H9 (cell line): ENCODE results near the gene COG4. TPM values are rescaled to one million over a fixed set of nuclear protein-coding genes. Genes with fewer than 3 reads are reported as not detected.

ENCODE experiments used
- DNase-seq: peaks from one replicate; pipeline ENCODE4 v3.0.0-alpha.2; 2017
- H2AFZ ChIP-seq: one replicate; pipeline ENCODE4 v1.6.1; 2013; ENCODE audit warnings: mild to moderate bottlenecking, low read length, control low read depth, moderate library complexity
- H2AK5ac ChIP-seq: 2 replicates; pipeline ENCODE4 v1.6.1; 2013; ENCODE audit warnings: low read length, control low read depth, mixed read lengths; ENCODE audit not compliant: insufficient read length
- H2BK120ac ChIP-seq: one replicate; pipeline ENCODE4 v1.6.1; 2013; ENCODE audit warnings: low read depth, mild to moderate bottlenecking, low read length, control low read depth, inconsistent platforms; ENCODE audit not compliant: poor library complexity, severe bottlenecking
- H2BK12ac ChIP-seq: 2 replicates; pipeline ENCODE4 v1.6.1; 2013; ENCODE audit warnings: low read length, control low read depth, mixed read lengths, low read depth; ENCODE audit not compliant: insufficient read length
- H2BK15ac ChIP-seq: 2 replicates; pipeline ENCODE4 v1.6.1; 2013; ENCODE audit warnings: low read depth, low read length, control low read depth
- H2BK20ac ChIP-seq: one replicate; pipeline ENCODE4 v1.6.1; 2013; ENCODE audit warnings: low read depth, mild to moderate bottlenecking, low read length, control low read depth, inconsistent platforms; ENCODE audit not compliant: poor library complexity, severe bottlenecking
- H2BK5ac ChIP-seq: 2 replicates; pipeline ENCODE4 v1.6.1; 2013; ENCODE audit warnings: low read length, control low read depth, mixed read lengths; ENCODE audit not compliant: insufficient read length
- H3K14ac ChIP-seq: 2 replicates; pipeline ENCODE4 v1.6.1; 2013; ENCODE audit warnings: low read length, control low read depth; ENCODE audit not compliant: insufficient read depth
- H3K18ac ChIP-seq: 2 replicates; pipeline ENCODE4 v1.6.1; 2013; ENCODE audit warnings: low read depth, mild to moderate bottlenecking, mixed read lengths, low read length, control low read depth; ENCODE audit not compliant: insufficient read length
- H3K23ac ChIP-seq: 2 replicates; pipeline ENCODE4 v1.6.1; 2013; ENCODE audit warnings: low read length, control low read depth, mixed read lengths, low read depth; ENCODE audit not compliant: insufficient read length
- H3K23me2 ChIP-seq: 2 replicates; pipeline ENCODE4 v1.6.1; 2013; ENCODE audit warnings: low read depth, mild to moderate bottlenecking, mixed read lengths, low read length, control low read depth; ENCODE audit not compliant: insufficient read length, poor library complexity, severe bottlenecking
- H3K27ac ChIP-seq: 2 replicates; pipeline ENCODE4 v1.5.1; 2013; ENCODE audit warnings: low read length, control low read depth, mixed read lengths, low read depth; ENCODE audit not compliant: insufficient read length
- H3K27me3 ChIP-seq: 2 replicates; pipeline ENCODE4 v1.6.1; 2013; ENCODE audit warnings: low read length, control low read depth, inconsistent platforms; ENCODE audit not compliant: insufficient read depth
- H3K4ac ChIP-seq: 2 replicates; pipeline ENCODE4 v1.6.1; 2013; ENCODE audit warnings: low read depth, mild to moderate bottlenecking, control low read depth, inconsistent platforms, low read length, moderate library complexity
- H3K4me1 ChIP-seq: 2 replicates; pipeline ENCODE4 v1.6.1; 2013; ENCODE audit warnings: low read length, control low read depth, inconsistent platforms; ENCODE audit not compliant: insufficient read depth
- H3K4me2 ChIP-seq: 2 replicates; pipeline ENCODE4 v1.6.1; 2013; ENCODE audit warnings: low read length, control low read depth, mixed read lengths; ENCODE audit not compliant: insufficient read length, insufficient read depth
- H3K56ac ChIP-seq: 2 replicates; pipeline ENCODE4 v1.6.1; 2013; ENCODE audit warnings: low read depth, mild to moderate bottlenecking, mixed read lengths, low read length, control low read depth; ENCODE audit not compliant: insufficient read length
- H3K79me1 ChIP-seq: 2 replicates; pipeline ENCODE4 v1.6.1; 2013; ENCODE audit warnings: low read depth, mild to moderate bottlenecking, moderate library complexity, low read length, control low read depth, inconsistent platforms; ENCODE audit not compliant: insufficient read depth, poor library complexity, severe bottlenecking
- H3K79me2 ChIP-seq: 2 replicates; pipeline ENCODE4 v1.6.1; 2013; ENCODE audit warnings: low read length, control low read depth, inconsistent platforms; ENCODE audit not compliant: insufficient read depth
- H3K9ac ChIP-seq: 2 replicates; pipeline ENCODE4 v1.6.1; 2013; ENCODE audit warnings: low read length, control low read depth, mixed read lengths; ENCODE audit not compliant: insufficient read length; ENCODE audit errors: extremely low read depth
- H3K9me3 ChIP-seq: one replicate; pipeline ENCODE4 v1.6.1; 2013; ENCODE audit warnings: low read depth, low read length, inconsistent platforms; ENCODE audit not compliant: control insufficient read depth
- H3T11ph ChIP-seq: one replicate; pipeline ENCODE4 v1.6.1; 2013; ENCODE audit warnings: mild to moderate bottlenecking, low read length, control low read depth, inconsistent platforms
- H4K20me1 ChIP-seq: one replicate; pipeline ENCODE4 v1.6.1; 2013; ENCODE audit not compliant: control insufficient read depth, insufficient read length, insufficient read depth
- H4K5ac ChIP-seq: 2 replicates; pipeline ENCODE4 v1.6.1; 2013; ENCODE audit warnings: low read depth, mild to moderate bottlenecking, mixed read lengths, low read length, control low read depth; ENCODE audit not compliant: insufficient read length
- H4K8ac ChIP-seq: replicated peaks from 2 replicates; pipeline ENCODE4 v1.6.1; 2013; ENCODE audit warnings: low read length, control low read depth, mixed read lengths, low read depth; ENCODE audit not compliant: insufficient read length
- H4K91ac ChIP-seq: 2 replicates; pipeline ENCODE4 v1.6.1; 2013; ENCODE audit warnings: low read depth, mild to moderate bottlenecking, moderate library complexity, mixed read lengths, low read length, control low read depth; ENCODE audit not compliant: insufficient read length
- H3K27ac Mint-ChIP-seq, 3 experiments: 2 replicates in 2 of 3; 3 replicates in 1 of 3; pipeline ENCODE4 v1.8.0; 2020 to 2021; ENCODE audit warnings: mixed read lengths in 3 of 3, mild to moderate bottlenecking in 1 of 3, moderate library complexity in 1 of 3
- H3K27me3 Mint-ChIP-seq: 2 replicates; pipeline ENCODE4 v1.8.0; 2021; ENCODE audit warnings: low read depth, mild to moderate bottlenecking, moderate library complexity, mixed read lengths
- H3K36me3 Mint-ChIP-seq, 3 experiments: 2 replicates in 2 of 3; 3 replicates in 1 of 3; pipeline ENCODE4 v1.8.0; 2020 to 2021; ENCODE audit warnings: low read depth in 3 of 3, mixed read lengths in 3 of 3; ENCODE audit not compliant: insufficient read depth in 1 of 3
- H3K4me1 Mint-ChIP-seq, 2 experiments: 2 replicates each; pipeline ENCODE4 v1.8.0; 2020; ENCODE audit warnings: mixed read lengths in 2 of 2
- H3K4me3 Mint-ChIP-seq, 2 experiments: 2 replicates in 1 of 2; 3 replicates in 1 of 2; pipeline ENCODE4 v1.8.0; 2020 to 2021; ENCODE audit warnings: mild to moderate bottlenecking in 2 of 2, mixed read lengths in 2 of 2, moderate library complexity in 1 of 2
- H3K9me3 Mint-ChIP-seq, 2 experiments: 2 replicates in 1 of 2; 3 replicates in 1 of 2; pipeline ENCODE4 v1.8.0; 2020; ENCODE audit warnings: mild to moderate bottlenecking in 2 of 2, mixed read lengths in 2 of 2, moderate library complexity in 1 of 2
- CTCF ChIP-seq: fragments of 200-600 bp; sonication (generic); conservative IDR thresholded peaks from 3 replicates; pipeline ENCODE4 v1.8.0; 2021; ENCODE audit warnings: antibody characterized with exemption, mild to moderate bottlenecking
- WGBS: extraction: QIAGEN DNeasy Blood & Tissue Kit; methylation state at CpG from one replicate; pipeline ENCODE4 v1.1.7; 2013; ENCODE audit warnings: missing lambda C conversion rate, low lambda C conversion rate, mixed read lengths; ENCODE audit not compliant: insufficient read length; ENCODE audit errors: extremely low coverage; 5-methylcytosine and 5-hydroxymethylcytosine counted together
- total RNA-seq: library from RNA; stranded (reverse); gene quantifications from 2 replicates; pipeline ENCODE4 v1.2.1, GENCODE V29; 2021

The COG4 gene
- total RNA-seq, 1 experiment from 2014 or later: 51.9 TPM

DNA sequence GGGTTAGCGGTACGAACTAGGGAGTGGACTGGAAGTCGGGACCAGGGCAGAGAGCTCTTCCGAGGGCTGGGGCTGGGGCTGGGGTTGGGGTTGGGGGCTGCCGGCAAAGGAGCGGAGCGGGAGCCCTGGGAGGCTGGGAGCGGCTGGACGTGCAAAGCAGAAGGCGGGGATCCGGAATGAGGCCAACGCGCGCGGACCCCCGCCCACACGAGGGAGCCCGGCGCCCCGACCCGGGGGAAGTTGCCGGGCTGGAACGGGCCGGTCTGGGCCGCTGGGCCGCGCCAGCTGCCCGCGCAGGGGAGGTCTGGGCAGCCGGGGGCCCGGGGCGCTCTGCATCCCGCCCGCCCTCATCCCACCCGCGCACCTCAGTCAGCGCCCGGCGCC is 84.8 kb downstream of the COG4 start:
- no peak overlapping the region for H3K27ac ChIP-seq

More for the DNA sequence above, 84.8 kb downstream of the COG4 start:
- WGBS: no CpG with 5 or more reads among the region's 39 CpGs
- Histone ChIP-seq H2BK12ac (no peak overlapping the region), H3K56ac (no peak overlapping the region), H3K18ac (no peak overlapping the region), H2AFZ (no peak overlapping the region), H2BK20ac (no peak overlapping the region), H3K27me3 (no peaks in the 10 kb centered on the region), H3K79me1 (no peaks in the 10 kb centered on the region), H3K23ac (no peak overlapping the region), H3K9ac (peak overlapping the region; percentile 50), H3K4me2 (peak overlapping the region; percentile 91), H4K91ac (no peak overlapping the region), H2BK120ac (no peak overlapping the region), H2BK5ac (no peak overlapping the region), H3T11ph (no peak overlapping the region), H4K20me1 (no peaks in the 10 kb centered on the region), H3K9me3 (no peaks in the 10 kb centered on the region), H4K8ac (no peak overlapping the region), H4K5ac (no peak overlapping the region), H3K14ac (no peak overlapping the region), H3K4ac (no peak overlapping the region), H2BK15ac (no peak overlapping the region), H3K79me2 (peaks cover 11% of the 10 kb centered on the region; the same call in 1 of the 2 replicates), H3K23me2 (peaks cover 11% of the 10 kb centered on the region), H3K4me1 (peaks cover 7% of the 10 kb centered on the region), H2AK5ac (no peak overlapping the region)
- Mint-ChIP-seq H3K27me3 (no peaks in the 10 kb centered on the region; the same call in 1 of the 2 replicates), H3K27ac (peak overlapping the region; percentile 32 to 95 (median 89); a peak in 2 of 7 replicates), H3K36me3 (peaks cover 7 to 15% (median 8%) of the 10 kb centered on the region in 3 experiments; a peak in 5 of 7 replicates), H3K4me1 (peaks cover 36 to 38% of the 10 kb centered on the region in 2 experiments), H3K4me3 (peak overlapping the region; percentile 94 to 96), H3K9me3 (peaks cover 0 to 2% of the 10 kb centered on the region in 2 experiments; a peak in 1 of 5 replicates)
- no peak for DNase-seq
- no peak for TF ChIP-seq CTCF
